Prostate gland (tissue), 2 donors: Measurements from ENCODE around the gene RAB1A. TPM values are rescaled to one million over a fixed set of nuclear protein-coding genes. Genes with fewer than 3 reads are reported as not detected.

Source experiments
- DNase-seq: peaks from one replicate; pipeline ENCODE4 v3.0.0-alpha.2; 2019; ENCODE audit warnings: low spot score
- H3K27ac ChIP-seq, 2 donors: fragments of 200-600 bp; sonication (generic); 2 replicates each; pipeline ENCODE4 v1.5.1; 2017 to 2019
- H3K27me3 ChIP-seq: fragments of 200-600 bp; sonication (generic); replicated peaks from 2 replicates; pipeline ENCODE4 v1.5.1; 2019; ENCODE audit not compliant: insufficient read depth
- H3K36me3 ChIP-seq, 2 donors: fragments of 200-600 bp; sonication (generic); 1 replicate in 1 of 2; 2 replicates in 1 of 2; pipeline versions ENCODE4 v1.5.1 to v1.8.1; 2017 to 2019
- H3K4me1 ChIP-seq: fragments of 200-600 bp; sonication (generic); replicated peaks from 2 replicates; pipeline ENCODE4 v1.5.1; 2019
- H3K4me3 ChIP-seq, 2 donors: fragments of 200-600 bp; sonication (generic); 2 replicates each; pipeline ENCODE4 v1.5.1; 2017 to 2019
- H3K9me3 ChIP-seq: fragments of 200-600 bp; sonication (generic); 2 replicates; pipeline ENCODE4 v1.5.1; 2017
- POLR2A ChIP-seq: fragments of 450-650 bp; IDR thresholded peaks from one replicate; pipeline ENCODE4 v1.6.1; 2016; ENCODE audit warnings: antibody characterized with exemption, mild to moderate bottlenecking
- POLR2AphosphoS5 ChIP-seq: sonication (generic); formaldehyde crosslinking; IDR thresholded peaks from one replicate; pipeline ENCODE4 v1.6.1; 2017; ENCODE audit warnings: antibody characterized with exemption
- WGBS: methylation state at CpG from one replicate; pipeline ENCODE4 v1.1.5; 2018; 5-methylcytosine and 5-hydroxymethylcytosine counted together
- intact Hi-C: fragments of 100-400 bp; cut with DNase I; formaldehyde crosslinking; loops from one replicate; pipeline ENCODE4 v1.14.2; 2022
- total RNA-seq, 2 donors: library from RNA; depleted of rRNA; stranded (reverse); fragments of >200 nt; gene quantifications; one replicate each; pipeline ENCODE4 v1.1.0, GENCODE V29; 2016
- TF ChIP-seq, protein P1 (sequence below), 4 experiments: fragments of 200-600 bp in 2 of 4; fragments of 450-650 bp in 2 of 4; sonication (generic) in 2 of 4; IDR thresholded peaks; 1 replicate in 3 of 4; 2 replicates in 1 of 4; pipeline ENCODE4 v1.5.1; 2016 to 2019; ENCODE audit warnings: antibody characterized with exemption in 4 of 4, mild to moderate bottlenecking in 2 of 4, moderate library complexity in 2 of 4

RAB1A gene
- total RNA-seq, 2 donors from 2014 or later, result 50.3 to 67.6 TPM

DNA sequence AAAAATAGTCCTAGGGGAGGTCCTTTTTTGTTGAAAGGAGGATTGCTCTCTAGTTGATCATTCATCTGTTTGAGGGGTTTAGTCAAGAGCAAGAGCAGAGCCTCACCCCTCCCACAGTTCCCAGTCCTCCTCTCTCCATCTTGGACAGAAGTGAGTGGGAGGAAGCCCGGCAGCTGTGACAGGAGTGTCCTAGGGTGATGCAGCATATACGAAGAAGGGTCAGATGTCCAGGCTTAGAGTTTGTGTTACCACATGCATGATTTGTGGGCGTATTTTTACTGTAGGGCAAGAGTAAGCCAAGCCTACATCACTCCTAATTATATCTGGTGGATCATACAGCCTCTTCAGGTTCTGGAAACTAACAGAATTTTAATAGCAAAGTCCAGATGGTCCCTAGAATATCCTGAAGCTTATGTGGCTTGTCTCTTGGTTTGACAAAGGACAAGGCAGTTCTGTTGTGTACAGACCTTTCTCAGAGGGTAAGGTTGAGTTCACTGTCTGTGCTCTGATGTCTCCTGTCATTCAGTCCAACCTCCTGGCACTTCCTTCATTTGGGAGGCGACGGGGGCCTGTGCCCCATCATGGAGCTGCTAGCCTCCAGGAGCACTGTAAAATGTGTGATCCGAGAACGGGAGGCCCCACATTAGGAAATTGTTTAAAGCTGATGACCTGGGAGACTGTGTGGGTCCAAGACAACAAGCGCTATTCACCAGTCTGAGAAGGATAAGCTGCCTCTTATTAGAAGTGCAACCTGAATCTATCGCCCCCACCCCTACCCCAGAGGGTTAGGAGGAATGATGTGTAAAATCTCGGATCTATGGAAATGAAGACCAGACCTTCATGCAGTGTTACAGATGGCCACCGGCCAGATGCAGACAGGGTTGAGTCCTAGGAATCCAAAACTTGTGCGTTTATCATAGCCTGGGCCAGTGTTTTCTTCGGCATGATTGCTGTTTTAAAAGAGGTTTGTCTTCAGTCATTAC lies 66.8 kb downstream of the RAB1A start:
- intact Hi-C loops, result loop anchor here (5.0 kb wide), 1 partner anchor 489 kb away; no protein-coding TSS in a partner anchor
- Histone ChIP-seq H3K27ac (no peak overlapping the region), H3K4me1 (peaks cover 4% of the 10 kb centered on the region), H3K27me3 (no peaks in the 10 kb centered on the region), H3K4me3 (no peak overlapping the region), H3K9me3 (no peaks in the 10 kb centered on the region), H3K36me3 (no peaks in the 10 kb centered on the region)
- no peak for DNase-seq
- WGBS, result 57% methylated on average over 13 of the region's 13 CpGs
- no peak for TF ChIP-seq POLR2A
- no peak for TF ChIP-seq POLR2AphosphoS5
- TF ChIP-seq, protein P1, sequence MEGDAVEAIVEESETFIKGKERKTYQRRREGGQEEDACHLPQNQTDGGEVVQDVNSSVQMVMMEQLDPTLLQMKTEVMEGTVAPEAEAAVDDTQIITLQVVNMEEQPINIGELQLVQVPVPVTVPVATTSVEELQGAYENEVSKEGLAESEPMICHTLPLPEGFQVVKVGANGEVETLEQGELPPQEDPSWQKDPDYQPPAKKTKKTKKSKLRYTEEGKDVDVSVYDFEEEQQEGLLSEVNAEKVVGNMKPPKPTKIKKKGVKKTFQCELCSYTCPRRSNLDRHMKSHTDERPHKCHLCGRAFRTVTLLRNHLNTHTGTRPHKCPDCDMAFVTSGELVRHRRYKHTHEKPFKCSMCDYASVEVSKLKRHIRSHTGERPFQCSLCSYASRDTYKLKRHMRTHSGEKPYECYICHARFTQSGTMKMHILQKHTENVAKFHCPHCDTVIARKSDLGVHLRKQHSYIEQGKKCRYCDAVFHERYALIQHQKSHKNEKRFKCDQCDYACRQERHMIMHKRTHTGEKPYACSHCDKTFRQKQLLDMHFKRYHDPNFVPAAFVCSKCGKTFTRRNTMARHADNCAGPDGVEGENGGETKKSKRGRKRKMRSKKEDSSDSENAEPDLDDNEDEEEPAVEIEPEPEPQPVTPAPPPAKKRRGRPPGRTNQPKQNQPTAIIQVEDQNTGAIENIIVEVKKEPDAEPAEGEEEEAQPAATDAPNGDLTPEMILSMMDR (IDR thresholded peaks at IDR 0.05), result no peak

DNA sequence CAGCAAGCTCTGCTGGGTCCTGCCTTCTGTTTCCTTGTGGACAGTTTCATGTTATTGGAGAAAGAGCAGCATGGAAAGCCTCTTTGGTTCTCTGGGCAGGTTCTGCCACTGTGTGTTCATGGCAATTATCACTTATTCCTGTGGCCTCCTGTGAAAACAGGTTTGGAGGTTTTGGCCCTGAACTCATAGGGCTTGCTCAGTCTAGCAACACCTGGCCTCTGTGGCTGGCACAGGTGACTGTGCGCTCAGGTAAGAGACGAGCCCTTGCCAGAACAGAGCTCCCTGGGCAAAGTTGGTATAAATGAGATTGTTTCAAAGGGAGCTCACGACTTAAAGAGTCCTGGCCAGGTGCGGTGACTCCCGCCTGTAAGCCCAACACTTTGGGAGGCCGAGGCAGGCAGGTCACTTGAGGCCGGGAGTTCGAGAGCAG lies 68.0 kb downstream of the RAB1A start:
- TF ChIP-seq POLR2AphosphoS5, result peak; percentile 58
- TF ChIP-seq POLR2A, result no peak
- 63% methylated on average over 8 of the region's 8 CpGs for WGBS
- Histone ChIP-seq H3K4me3 (no peak overlapping the region), H3K9me3 (no peaks in the 10 kb centered on the region), H3K27me3 (no peaks in the 10 kb centered on the region), H3K4me1 (peaks cover 4% of the 10 kb centered on the region), H3K36me3 (no peaks in the 10 kb centered on the region), H3K27ac (peak overlapping the region; percentile 12 to 48)
- DNase-seq, result peak; percentile 75
- intact Hi-C loops, result loop anchor here (5.0 kb wide), 1 partner anchor 490 kb away; no protein-coding TSS in a partner anchor

DNA sequence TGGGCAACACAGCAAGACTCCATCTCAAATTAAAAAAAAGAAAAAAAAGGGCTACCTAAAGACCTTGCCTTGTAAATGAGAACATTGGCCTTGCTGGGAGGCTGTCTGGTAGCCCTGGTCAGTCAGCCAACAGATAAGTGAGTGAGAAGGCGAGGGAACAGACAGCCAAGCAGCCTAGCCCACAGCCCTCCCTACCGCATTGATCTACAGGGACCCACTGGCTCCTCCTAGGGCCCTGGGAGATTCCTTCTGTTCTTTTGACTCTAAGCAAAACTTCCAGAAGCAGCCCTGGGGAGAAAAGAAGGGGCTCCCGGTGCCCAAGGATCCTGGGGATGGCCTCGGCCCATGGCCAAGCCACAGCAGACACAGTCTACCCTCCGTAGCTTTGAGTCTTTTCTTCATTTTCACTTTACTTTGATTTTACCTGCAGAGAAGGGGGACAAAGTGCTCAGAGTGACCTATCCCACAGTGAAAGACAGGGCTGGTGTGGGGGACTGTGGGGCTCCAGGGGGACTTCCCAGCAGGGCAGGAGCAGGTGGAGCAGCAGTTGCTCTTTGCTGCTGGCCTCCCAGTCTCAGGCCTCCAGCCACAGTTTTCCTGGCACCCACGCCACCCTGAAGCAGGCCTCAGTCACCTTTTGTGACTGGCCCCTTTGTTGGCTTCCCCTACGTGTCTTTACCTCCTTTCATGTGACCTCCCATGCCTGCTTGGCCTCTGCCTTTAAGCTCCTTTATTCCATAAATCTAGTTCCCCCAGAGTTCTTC lies 68.6 kb downstream of the RAB1A start:
- no peaks in the 10 kb centered on the region for H3K36me3 ChIP-seq
- no peaks in the 10 kb centered on the region for H3K9me3 ChIP-seq
- DNase-seq, result no peak
- intact Hi-C loops, result loop anchor here (5.0 kb wide), 1 partner anchor 491 kb away; no protein-coding TSS in a partner anchor
- TF ChIP-seq POLR2AphosphoS5, result no peak
- no peak for TF ChIP-seq POLR2A
- TF ChIP-seq, protein P1 (IDR thresholded peaks at IDR 0.05), result no peak
- H3K27ac ChIP-seq, result peak overlapping the region; percentile 12 to 48
- WGBS, result 64% methylated on average over 7 of the region's 7 CpGs
- H3K27me3 ChIP-seq, result no peaks in the 10 kb centered on the region
- no peak overlapping the region for H3K4me3 ChIP-seq
- peaks cover 4% of the 10 kb centered on the region for H3K4me1 ChIP-seq

DNA sequence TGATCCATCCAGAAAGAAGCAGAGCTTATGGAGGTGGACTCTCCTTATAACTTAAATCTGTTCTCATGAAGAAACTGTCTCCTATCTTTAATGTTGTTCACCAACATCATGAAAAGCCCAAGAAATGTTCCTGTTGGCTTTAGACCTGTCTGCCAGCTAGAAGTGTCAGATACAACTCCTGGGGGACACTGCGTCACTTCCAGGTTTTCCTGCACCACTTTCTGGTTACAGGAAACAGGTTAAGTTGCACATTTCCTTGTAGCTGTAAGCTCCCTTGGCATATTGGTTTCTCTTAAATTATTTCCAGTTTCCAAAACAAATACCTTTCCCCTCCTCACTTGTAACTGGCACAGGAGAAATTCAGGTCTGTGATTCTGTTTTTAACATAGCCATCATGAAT lies 70.8 kb downstream of the RAB1A start:
- Histone ChIP-seq H3K4me3 (no peak overlapping the region), H3K27me3 (no peaks in the 10 kb centered on the region), H3K4me1 (no peaks in the 10 kb centered on the region), H3K36me3 (no peaks in the 10 kb centered on the region), H3K9me3 (no peaks in the 10 kb centered on the region), H3K27ac (peak overlapping the region; percentile 6 to 44)
- intact Hi-C loops, result loop anchor here (5.0 to 10.0 kb wide), 2 partner anchors 68 to 376 kb away; partner anchors contain the start of gene SPRED2
- 64% methylated on average over 1 of the region's 1 CpG for WGBS
- TF ChIP-seq, protein P1 (IDR thresholded peaks at IDR 0.05), result no peak
- peak; percentile 30 for TF ChIP-seq POLR2AphosphoS5
- TF ChIP-seq POLR2A, result no peak
- no peak for DNase-seq
